MG63 (cell line): ENCODE measurements around the gene DLGAP4. TPM values are rescaled to one million over a fixed set of nuclear protein-coding genes. Genes with fewer than 3 reads are reported as not detected.

Source experiments
- DNase-seq: peaks from one replicate; pipeline ENCODE4 v3.0.0-alpha.2; 2020
- H3K27me3 ChIP-seq: fragments of 250-450 bp; sonication (Bioruptor Pico); 2 replicates; pipeline ENCODE4 v1.5.1; 2020; ENCODE audit warnings: mild to moderate bottlenecking, moderate library complexity
- H3K36me3 ChIP-seq: fragments of 250-450 bp; sonication (Bioruptor Pico); 2 replicates; pipeline ENCODE4 v1.5.1; 2020; ENCODE audit warnings: mild to moderate bottlenecking, moderate library complexity
- H3K4me3 ChIP-seq: fragments of 250-450 bp; sonication (Bioruptor Pico); 2 replicates; pipeline ENCODE4 v1.5.1; 2020; ENCODE audit warnings: mild to moderate bottlenecking, moderate library complexity
- H3K9me3 ChIP-seq: fragments of 250-450 bp; sonication (Bioruptor Pico); 2 replicates; pipeline ENCODE4 v1.5.1; 2020; ENCODE audit warnings: mild to moderate bottlenecking, moderate library complexity
- total RNA-seq: library from RNA; depleted of rRNA; stranded (reverse); fragments of >200 nt; shearing (Covaris generic); gene quantifications from 2 replicates; pipeline ENCODE4 v1.2.3, GENCODE V29; 2014; ENCODE audit warnings: low replicate concordance

The DLGAP4 gene
- total RNA-seq, 1 experiment from 2014 or later, result 12.0 TPM

DNA sequence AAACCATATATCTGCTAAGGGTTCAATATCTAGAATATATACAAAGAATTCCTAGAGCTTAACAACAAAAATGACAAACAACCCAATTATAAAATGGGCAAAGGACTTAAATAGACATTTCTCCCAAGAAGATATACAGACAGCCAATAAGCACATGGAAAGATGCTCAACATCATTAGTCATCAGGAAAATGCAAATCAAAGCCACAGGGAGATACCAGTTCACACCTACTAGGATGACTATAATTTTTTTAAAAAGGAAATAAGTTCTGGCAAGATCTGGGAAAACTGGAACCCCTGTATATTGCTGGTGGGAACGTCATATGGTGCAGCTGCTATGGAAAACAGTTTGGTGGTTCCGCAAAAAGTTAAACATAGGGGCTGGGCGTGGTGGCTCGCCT, 119.0 kb downstream of the DLGAP4 start:
- H3K9me3 ChIP-seq, result no peaks in the 10 kb centered on the region
- H3K27me3 ChIP-seq, result peaks cover 14% of the 10 kb centered on the region
- H3K36me3 ChIP-seq, result no peaks in the 10 kb centered on the region
- DNase-seq, result no peak
- H3K4me3 ChIP-seq, result no peak overlapping the region

DNA sequence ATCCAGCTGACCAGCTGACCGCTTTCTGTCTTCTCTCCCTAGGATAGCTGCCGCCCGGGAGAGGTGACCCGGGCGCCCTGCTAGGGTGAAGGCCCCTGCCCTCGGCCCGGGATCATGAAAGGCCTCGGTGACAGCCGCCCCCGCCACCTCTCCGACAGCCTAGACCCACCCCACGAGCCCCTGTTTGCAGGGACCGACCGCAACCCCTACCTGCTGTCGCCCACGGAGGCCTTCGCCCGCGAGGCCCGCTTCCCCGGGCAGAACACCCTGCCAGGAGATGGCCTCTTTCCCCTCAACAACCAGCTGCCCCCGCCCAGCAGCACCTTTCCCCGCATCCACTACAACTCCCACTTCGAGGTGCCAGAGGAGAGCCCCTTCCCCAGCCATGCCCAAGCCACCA, 125.5 kb downstream of the DLGAP4 start:
- DNase-seq, result no peak
- no peaks in the 10 kb centered on the region for H3K36me3 ChIP-seq
- peaks cover 3% of the 10 kb centered on the region for H3K27me3 ChIP-seq
- H3K9me3 ChIP-seq, result no peaks in the 10 kb centered on the region
- H3K4me3 ChIP-seq, result no peak overlapping the region

DNA sequence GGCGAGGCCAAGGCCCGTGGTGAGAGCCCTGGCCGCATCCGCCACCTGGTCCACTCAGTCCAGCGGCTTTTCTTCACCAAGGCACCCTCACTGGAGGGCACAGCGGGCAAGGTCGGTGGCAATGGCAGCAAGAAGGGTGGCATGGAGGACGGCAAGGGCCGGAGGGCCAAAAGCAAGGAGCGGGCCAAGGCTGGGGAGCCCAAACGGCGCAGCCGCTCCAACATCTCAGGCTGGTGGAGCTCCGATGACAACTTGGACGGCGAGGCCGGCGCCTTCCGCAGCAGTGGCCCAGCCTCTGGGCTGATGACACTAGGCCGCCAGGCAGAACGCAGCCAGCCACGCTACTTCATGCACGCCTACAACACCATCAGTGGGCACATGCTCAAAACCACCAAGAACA, 126.0 kb downstream of the DLGAP4 start:
- Histone ChIP-seq H3K4me3 (no peak overlapping the region), H3K9me3 (no peaks in the 10 kb centered on the region), H3K36me3 (no peaks in the 10 kb centered on the region), H3K27me3 (peaks cover 4% of the 10 kb centered on the region; the same call in 1 of the 2 replicates)
- DNase-seq, result no peak

DNA sequence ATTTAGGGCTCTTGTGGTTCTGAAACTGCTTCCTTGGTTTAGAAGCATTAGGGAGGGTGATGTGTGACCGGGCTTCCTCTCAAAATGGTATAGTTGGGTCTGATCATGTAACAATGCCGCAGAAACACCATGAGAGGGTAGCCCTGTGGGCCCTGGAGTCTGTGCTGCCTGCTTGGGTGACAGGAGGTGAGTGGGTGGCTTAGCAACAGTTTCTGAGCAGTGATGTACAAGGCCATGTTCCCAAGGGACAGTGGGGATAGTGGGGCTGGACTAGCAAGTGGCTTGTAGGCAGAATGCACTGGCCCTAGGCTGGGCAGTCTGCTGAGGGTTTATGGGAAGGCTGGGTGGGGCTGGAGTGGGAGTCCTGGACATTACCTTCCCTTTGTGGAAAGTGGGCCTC, 128.2 kb downstream of the DLGAP4 start:
- Histone ChIP-seq H3K9me3 (no peaks in the 10 kb centered on the region), H3K4me3 (no peak overlapping the region), H3K27me3 (peaks cover 3% of the 10 kb centered on the region; the same call in 1 of the 2 replicates), H3K36me3 (no peaks in the 10 kb centered on the region)
- no peak for DNase-seq

DNA sequence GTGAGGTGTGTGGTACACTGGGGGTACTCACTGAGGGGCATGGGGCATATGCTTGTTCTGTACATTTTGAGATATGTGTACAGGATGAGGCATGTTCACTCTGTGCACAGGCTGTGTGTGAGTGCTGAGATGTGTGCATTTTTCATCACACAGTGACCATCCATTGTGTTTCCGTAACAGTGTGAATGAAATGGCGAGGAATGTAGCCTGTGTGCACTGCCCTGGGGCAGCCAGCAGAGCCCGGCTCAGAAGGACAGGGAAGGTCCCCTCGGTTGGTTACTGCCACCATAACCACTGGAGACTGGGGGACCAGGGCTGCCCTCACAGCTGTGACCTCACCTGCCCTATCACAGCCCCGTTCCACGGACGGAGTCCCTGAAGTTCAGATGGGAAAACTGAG, 129.0 kb downstream of the DLGAP4 start:
- Histone ChIP-seq H3K4me3 (no peak overlapping the region), H3K36me3 (no peaks in the 10 kb centered on the region), H3K27me3 (peaks cover 3% of the 10 kb centered on the region; the same call in 1 of the 2 replicates), H3K9me3 (no peaks in the 10 kb centered on the region)
- DNase-seq, result no peak

DNA sequence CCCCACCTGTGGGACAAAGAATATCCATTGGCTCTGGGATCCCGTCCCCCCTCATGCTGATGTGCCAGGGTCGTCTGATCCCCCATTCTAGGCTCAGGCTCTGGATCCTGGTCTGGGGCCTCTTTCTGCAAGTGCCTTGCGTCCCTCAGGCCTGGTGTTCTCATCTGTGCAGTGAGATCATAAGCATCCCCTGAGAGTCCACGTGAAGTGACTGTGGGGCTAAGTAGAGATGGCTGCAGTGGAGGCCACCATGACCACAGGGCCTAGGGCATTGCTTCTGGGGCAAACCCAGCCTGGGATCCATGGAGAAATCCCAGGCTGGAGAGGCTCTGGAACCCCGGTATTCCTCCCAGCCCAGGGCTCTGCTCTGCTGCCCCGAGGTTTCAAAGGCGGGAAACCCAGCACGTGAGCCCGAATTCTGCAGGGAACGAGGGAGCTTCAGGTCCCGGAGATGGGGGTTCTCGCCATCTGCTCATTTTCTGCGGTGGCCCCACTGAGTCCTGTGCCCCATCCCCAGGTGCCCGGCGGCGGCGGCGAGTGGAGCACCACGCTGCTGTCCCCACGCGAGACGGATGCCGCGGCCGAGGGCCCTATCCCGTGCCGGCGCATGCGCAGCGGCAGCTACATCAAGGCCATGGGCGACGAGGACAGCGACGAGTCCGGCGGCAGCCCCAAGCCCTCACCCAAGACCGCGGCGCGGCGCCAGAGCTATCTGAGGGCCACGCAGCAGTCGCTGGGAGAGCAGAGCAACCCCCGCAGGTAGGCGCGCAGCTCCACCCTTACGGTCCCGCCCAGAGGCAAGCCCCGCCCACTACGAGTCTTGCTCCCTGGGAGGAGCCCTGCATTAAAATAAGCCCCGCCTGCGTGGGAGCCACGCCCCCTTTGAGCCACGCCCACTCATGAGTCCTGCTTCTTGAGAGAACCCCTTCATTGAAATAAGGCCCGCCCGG, 129.7 kb downstream of the DLGAP4 start:
- DNase-seq, result peak; percentile 59
- Histone ChIP-seq H3K36me3 (no peaks in the 10 kb centered on the region), H3K4me3 (peak overlapping the region; percentile 14; the same call in 1 of the 2 replicates), H3K9me3 (no peaks in the 10 kb centered on the region), H3K27me3 (peaks cover 3% of the 10 kb centered on the region; the same call in 1 of the 2 replicates)

DNA sequence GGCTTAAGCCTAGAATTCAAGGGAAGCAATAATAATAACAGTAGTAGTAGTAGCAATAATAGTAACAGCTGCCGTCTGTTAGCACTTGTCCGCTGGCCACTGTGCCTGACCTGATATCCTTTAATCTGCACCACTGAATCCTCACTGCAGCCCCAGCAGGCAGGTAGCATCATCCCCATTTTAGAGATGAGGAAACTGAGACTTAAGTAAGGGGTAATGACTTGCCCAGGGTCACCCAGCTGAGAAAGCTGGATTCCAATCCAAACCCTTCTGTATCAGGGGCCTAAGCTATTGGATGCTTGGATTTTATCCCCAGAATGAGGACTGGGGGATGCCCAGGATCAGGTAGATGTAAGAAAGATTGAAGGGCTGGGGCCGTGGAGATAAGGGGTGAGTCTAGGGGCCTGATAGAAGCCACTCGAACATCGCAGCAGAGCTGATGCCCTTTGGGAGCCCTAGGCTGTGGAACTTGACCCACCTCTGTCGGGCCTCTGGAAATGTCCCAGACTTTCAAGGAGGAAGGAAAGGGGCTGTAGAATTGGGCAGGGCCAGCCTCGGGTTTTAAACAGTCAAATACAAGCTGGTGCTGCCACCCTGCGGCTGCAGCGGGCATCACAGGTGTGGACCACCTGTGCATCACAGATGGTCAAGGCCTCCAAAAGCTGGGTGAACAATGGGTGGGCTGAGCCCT, 133.0 kb downstream of the DLGAP4 start:
- H3K27me3 ChIP-seq, result peaks cover 3% of the 10 kb centered on the region; the same call in 1 of the 2 replicates
- no peak overlapping the region for H3K4me3 ChIP-seq
- peak; percentile 53 for DNase-seq

DNA sequence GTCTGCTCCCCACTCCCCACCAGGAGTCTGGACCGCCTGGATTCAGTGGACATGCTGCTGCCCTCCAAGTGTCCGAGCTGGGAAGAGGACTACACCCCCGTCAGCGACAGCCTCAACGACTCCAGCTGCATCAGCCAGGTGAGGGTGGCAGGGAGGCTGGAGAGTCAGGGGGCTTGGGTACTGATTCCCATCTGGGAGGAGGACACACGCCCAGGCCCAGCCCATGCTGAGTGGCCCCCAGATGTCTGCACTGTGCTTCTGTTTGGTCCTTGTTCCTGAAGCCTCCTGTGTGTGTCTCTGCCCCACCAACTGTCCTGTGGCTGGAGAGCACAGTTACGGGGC, 133.6 kb downstream of the DLGAP4 start:
- no peaks in the 10 kb centered on the region for H3K36me3 ChIP-seq
- H3K27me3 ChIP-seq, result peaks cover 3% of the 10 kb centered on the region; the same call in 1 of the 2 replicates
- no peak for DNase-seq
- H3K4me3 ChIP-seq, result no peak overlapping the region
- no peaks in the 10 kb centered on the region for H3K9me3 ChIP-seq

More for the DNA sequence above, 133.0 kb downstream of the DLGAP4 start:
- no peaks in the 10 kb centered on the region for H3K36me3 ChIP-seq
- no peaks in the 10 kb centered on the region for H3K9me3 ChIP-seq

DNA sequence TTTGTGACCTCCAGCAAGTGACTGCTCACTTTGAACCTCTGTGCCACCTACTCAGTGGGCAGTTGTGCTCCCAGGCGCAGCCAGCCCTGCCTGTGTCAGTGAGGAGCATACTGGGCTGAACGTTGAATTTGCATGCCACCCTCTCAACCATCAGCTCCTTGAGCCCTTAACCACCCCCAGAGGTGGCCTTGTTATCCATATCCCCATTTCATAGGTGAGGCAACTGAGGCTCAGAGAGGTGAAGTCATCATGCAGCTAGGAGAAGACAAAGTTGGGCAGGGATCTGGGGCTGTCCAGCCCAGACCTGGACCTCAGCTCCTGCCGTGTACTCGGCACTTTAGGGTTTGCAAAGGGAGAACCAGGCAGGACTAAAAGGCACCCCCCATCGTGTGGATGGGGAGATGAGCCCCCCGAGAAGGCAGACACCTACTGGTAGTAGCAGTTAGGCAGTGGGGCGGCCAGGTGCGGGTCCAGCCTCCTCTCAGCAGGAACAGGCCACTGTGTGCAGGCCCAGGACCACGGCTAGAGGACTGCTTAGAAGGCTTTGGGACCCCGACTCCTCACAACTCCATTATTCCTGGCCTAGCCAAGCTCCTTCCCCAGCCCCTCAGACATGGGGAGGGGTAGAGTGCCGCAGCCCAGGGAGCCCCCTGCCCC, 134.4 kb downstream of the DLGAP4 start:
- Histone ChIP-seq H3K27me3 (peaks cover 3% of the 10 kb centered on the region; the same call in 1 of the 2 replicates), H3K36me3 (no peaks in the 10 kb centered on the region), H3K4me3 (no peak overlapping the region), H3K9me3 (no peaks in the 10 kb centered on the region)
- DNase-seq, result no peak

DNA sequence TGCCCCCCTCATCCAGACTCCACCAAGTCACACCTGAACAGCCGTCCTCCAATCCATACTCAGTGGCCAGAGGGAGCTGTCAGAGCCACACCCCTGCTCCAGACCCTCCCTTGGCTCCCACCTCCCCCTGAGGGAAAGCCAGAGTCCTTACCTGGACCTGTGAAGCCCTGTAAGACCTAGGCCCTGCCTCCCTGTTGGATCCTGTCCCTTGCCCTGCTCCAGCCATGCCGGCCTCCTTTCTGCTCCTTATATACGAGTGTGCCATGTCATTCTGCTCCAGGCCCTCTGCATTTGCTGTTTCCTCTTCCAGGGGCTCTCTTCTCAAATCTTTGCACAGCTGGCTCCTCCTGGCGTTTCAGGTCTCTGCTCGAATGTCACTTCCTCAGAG, 134.9 kb downstream of the DLGAP4 start:
- Histone ChIP-seq H3K27me3 (peaks cover 3% of the 10 kb centered on the region; the same call in 1 of the 2 replicates), H3K4me3 (no peak overlapping the region)

DNA sequence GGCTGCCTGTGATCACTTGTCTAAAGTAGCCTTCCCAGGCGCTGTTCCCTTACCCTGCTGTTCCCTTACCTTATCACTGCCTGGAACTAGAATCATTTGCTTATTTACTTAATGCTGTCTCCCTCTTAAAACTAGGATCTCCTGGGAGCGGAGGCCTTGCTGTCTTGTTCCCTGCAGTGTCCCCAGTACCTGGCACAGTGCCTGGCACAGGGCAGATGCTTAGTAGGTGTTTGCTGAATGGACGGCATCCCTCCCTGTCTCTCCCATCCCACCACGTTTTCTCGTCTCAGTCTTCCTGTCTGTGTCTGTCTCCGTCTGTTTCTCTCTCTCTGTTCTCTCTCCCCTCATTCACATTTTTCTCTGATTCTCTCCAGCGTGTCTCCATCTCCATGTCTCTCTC, 135.3 kb downstream of the DLGAP4 start:
- Histone ChIP-seq H3K27me3 (peaks cover 3% of the 10 kb centered on the region; the same call in 1 of the 2 replicates), H3K4me3 (no peak overlapping the region), H3K9me3 (no peaks in the 10 kb centered on the region), H3K36me3 (no peaks in the 10 kb centered on the region)
- no peak for DNase-seq

More for the DNA sequence above, 134.9 kb downstream of the DLGAP4 start:
- no peaks in the 10 kb centered on the region for H3K9me3 ChIP-seq
- no peak for DNase-seq
- H3K36me3 ChIP-seq, result no peaks in the 10 kb centered on the region

DNA sequence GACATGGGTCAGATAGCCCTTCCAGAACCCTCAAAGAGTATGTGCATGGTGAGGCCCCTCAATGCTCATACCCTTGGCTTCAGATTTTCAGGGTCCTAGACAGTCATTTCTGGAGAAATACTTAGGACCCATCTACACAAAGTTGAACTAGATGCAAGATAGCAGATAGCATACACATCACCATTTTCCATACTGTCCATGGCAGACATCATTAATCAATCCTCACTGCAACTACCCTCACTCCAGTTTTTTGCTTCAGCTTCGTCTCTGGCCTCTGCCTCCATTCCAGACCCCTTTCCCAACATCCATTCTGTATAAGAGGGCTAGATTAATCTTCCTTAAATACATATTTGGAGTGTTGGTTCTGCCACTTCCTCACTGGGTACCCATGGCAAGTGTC, 139.7 kb downstream of the DLGAP4 start:
- Histone ChIP-seq H3K4me3 (no peak overlapping the region), H3K36me3 (no peaks in the 10 kb centered on the region), H3K27me3 (no peaks in the 10 kb centered on the region), H3K9me3 (no peaks in the 10 kb centered on the region)
- DNase-seq, result no peak

DNA sequence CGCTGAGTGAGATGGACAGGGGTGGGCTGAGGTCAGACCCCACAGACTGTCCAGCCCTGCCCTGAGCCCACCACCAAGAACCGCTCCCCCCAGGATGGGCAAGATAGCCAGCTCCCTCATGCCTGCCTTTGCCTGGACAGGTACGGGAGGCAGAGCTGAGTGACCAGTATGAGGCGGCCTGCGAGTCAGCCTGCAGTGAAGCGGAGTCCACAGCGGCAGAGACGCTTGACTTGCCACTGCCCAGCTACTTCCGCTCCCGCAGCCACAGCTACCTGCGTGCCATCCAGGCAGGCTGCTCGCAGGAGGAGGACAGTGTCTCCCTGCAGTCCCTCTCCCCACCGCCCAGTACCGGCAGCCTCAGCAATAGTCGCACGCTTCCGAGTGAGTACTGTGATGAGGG, 140.4 kb downstream of the DLGAP4 start:
- DNase-seq, result no peak
- no peaks in the 10 kb centered on the region for H3K36me3 ChIP-seq
- H3K9me3 ChIP-seq, result no peaks in the 10 kb centered on the region
- H3K4me3 ChIP-seq, result no peak overlapping the region
- H3K27me3 ChIP-seq, result no peaks in the 10 kb centered on the region

DNA sequence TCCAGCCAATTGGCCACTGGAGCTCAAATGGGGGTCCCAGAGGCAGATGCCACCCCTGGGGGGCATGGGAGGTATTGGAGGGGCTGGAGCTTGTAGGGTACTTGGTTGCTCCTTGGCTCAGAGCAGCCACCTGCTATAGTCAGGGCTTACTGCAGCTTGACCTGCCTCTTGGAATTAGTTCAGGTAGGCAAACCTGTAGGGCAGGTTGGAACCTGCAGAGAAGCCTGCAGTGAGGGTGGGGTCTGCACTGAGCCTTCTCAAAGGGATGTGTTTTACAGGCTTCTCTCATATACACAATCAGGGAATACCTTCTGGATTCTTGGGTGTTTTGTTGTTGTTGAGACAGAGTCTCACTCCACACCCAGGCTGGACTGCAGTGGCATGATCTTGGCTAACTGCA, 141.0 kb downstream of the DLGAP4 start:
- Histone ChIP-seq H3K27me3 (no peaks in the 10 kb centered on the region), H3K9me3 (no peaks in the 10 kb centered on the region), H3K4me3 (no peak overlapping the region), H3K36me3 (no peaks in the 10 kb centered on the region)
- DNase-seq, result no peak

DNA sequence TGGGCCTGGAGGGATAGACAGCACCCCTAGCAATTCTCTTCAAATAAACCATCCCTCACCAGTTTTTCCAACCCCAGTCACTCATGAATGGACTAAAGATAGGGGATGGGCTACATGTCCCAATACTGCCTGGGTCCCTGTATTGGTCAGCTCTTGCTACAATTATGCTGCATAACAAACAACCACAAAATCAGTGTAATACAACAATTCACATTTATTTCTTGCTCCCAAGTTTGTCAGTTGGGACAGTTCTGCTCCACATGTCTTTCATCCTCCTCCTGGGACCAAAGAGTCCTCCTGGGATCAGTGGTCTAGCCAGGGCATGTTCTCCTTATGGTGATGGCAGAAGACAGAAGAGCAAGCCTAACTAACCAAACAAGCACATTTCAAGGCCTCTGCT, 143.5 kb downstream of the DLGAP4 start:
- no peak overlapping the region for H3K4me3 ChIP-seq
- no peak for DNase-seq
- H3K9me3 ChIP-seq, result no peaks in the 10 kb centered on the region
- no peaks in the 10 kb centered on the region for H3K36me3 ChIP-seq
- no peaks in the 10 kb centered on the region for H3K27me3 ChIP-seq

DNA sequence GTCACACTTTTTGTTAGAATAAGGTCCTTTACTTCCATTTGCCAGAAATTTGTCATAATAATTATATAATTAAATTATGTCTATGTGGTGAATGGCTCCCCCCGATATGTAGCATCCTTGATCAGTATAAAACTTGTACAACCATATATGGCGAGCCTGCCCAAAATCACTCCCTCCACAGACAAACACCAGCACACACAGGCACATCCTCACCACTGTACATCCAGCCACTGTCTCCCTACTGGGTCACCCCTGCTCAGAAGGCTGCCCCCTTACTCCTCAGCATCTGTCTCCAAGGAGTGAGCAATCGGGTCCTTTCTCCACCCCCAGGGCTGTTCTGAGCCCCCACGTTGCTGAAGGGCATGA, 148.2 kb downstream of the DLGAP4 start:
- Histone ChIP-seq H3K4me3 (no peak overlapping the region), H3K36me3 (no peaks in the 10 kb centered on the region), H3K9me3 (no peaks in the 10 kb centered on the region), H3K27me3 (no peaks in the 10 kb centered on the region)
- DNase-seq, result no peak
